ENCODE measurements around the gene KXD1.

Gene KXD1

GRCh38 chr19:18610556-18611326, 53.1 kb downstream of the KXD1 start:
- Histone ChIP-seq H3K4me3 (replicated peaks; ENCODE audit: low read depth, low read length) (no peak overlapping the region), H3K27me3 (replicated peaks; ENCODE audit: control insufficient read depth, insufficient read depth, low read length) (peaks cover 12% of the 10 kb centered on the region), H3K36me3 (ENCODE audit: control insufficient read depth, insufficient read depth, low read length) (no peaks in the 10 kb centered on the region)
- DNase-seq (ENCODE audit: extremely low read depth, insufficient read length), result no peak
- no peak for TF ChIP-seq CTCF (IDR thresholded peaks at IDR 0.05; ENCODE audit: insufficient read depth, low read length, poor library complexity, severe bottlenecking)

GRCh38 chr19:18611327-18612050, 53.8 kb downstream of the KXD1 start:
- H3K36me3 ChIP-seq (ENCODE audit: control insufficient read depth, insufficient read depth, low read length), result no peaks in the 10 kb centered on the region
- no peak for DNase-seq (ENCODE audit: extremely low read depth, insufficient read length)
- no peak overlapping the region for H3K4me3 ChIP-seq (replicated peaks; ENCODE audit: low read depth, low read length)
- peaks cover 12% of the 10 kb centered on the region for H3K27me3 ChIP-seq (replicated peaks; ENCODE audit: control insufficient read depth, insufficient read depth, low read length)
- TF ChIP-seq CTCF (IDR thresholded peaks at IDR 0.05; ENCODE audit: insufficient read depth, low read length, poor library complexity, severe bottlenecking), result no peak

- Histone ChIP-seq H3K4me3 (replicated peaks; ENCODE audit: low read depth, low read length) (0 out of 2 replicates have a peak overlapping the region, but pooled peaks have one; percentile 6), H3K36me3 (ENCODE audit: control insufficient read depth, insufficient read depth, low read length) (no peaks in the 10 kb centered on the region), H3K27me3 (replicated peaks; ENCODE audit: control insufficient read depth, insufficient read depth, low read length) (peaks cover 12% of the 10 kb centered on the region)
- TF ChIP-seq CTCF (IDR thresholded peaks at IDR 0.05; ENCODE audit: insufficient read depth, low read length, poor library complexity, severe bottlenecking), result no peak
- DNase-seq (ENCODE audit: extremely low read depth, insufficient read length), result no peak
Measured at GRCh38 chr19:18612051-18612771, 54.5 kb downstream of the KXD1 start.

GRCh38 chr19:18612772-18613588, 55.3 kb downstream of the KXD1 start, which contains the start of gene TMEM59L:
TMEM59L (plus strand) TSS chr19:18612870; CDS start chr19:18612959, 89 bp downstream.
- no peak for DNase-seq (ENCODE audit: extremely low read depth, insufficient read length)
- peaks cover 12% of the 10 kb centered on the region for H3K27me3 ChIP-seq (replicated peaks; ENCODE audit: control insufficient read depth, insufficient read depth, low read length)
- no peaks in the 10 kb centered on the region for H3K36me3 ChIP-seq (ENCODE audit: control insufficient read depth, insufficient read depth, low read length)
- TF ChIP-seq CTCF (IDR thresholded peaks at IDR 0.05; ENCODE audit: insufficient read depth, low read length, poor library complexity, severe bottlenecking), result no peak
- H3K4me3 ChIP-seq (replicated peaks; ENCODE audit: low read depth, low read length), result 0 out of 2 replicates have a peak within 1 kb of the TSS, but pooled peaks have one; percentile 6

- peaks cover 8% of the 10 kb centered on the region for H3K27me3 ChIP-seq (replicated peaks; ENCODE audit: control insufficient read depth, insufficient read depth, low read length)
- H3K36me3 ChIP-seq (ENCODE audit: control insufficient read depth, insufficient read depth, low read length), result no peaks in the 10 kb centered on the region
- H3K4me3 ChIP-seq (replicated peaks; ENCODE audit: low read depth, low read length), result no peak overlapping the region
- no peak for TF ChIP-seq CTCF (IDR thresholded peaks at IDR 0.05; ENCODE audit: insufficient read depth, low read length, poor library complexity, severe bottlenecking)
- no peak for DNase-seq (ENCODE audit: extremely low read depth, insufficient read length)
Measured at GRCh38 chr19:18613589-18614234, 56.0 kb downstream of the KXD1 start.

All from GM06990 (cell line).